SK-N-SH treated with all-trans-retinoic acid at 6 μM for 48 hours (cell line): ENCODE measurements around the gene SEMA5B.

ENCODE experiments used
- ARNTL ChIP-seq: fragments of 450-650 bp; formaldehyde crosslinking; IDR thresholded peaks from 2 replicates; pipeline ENCODE4 v1.5.0; 2020; ENCODE audit warnings: low read depth, mild to moderate bottlenecking, moderate library complexity, borderline replicate concordance
- BACH2 ChIP-seq: fragments of 250-450 bp; sonication (Bioruptor Pico); IDR thresholded peaks from 2 replicates; pipeline ENCODE4 v1.9.0; 2021; ENCODE audit warnings: mild to moderate bottlenecking, borderline replicate concordance
- GLIS3 ChIP-seq: fragments of 250-450 bp; sonication (Bioruptor Pico); IDR thresholded peaks from 2 replicates; pipeline ENCODE4 v1.5.0; 2020; ENCODE audit warnings: mild to moderate bottlenecking, moderate library complexity
- OSR1 ChIP-seq: fragments of 250-450 bp; sonication (Bioruptor Pico); IDR thresholded peaks from 2 replicates; pipeline ENCODE4 v1.8.0; 2022; ENCODE audit warnings: moderate library complexity, mild to moderate bottlenecking, inconsistent platforms
- PPARA ChIP-seq: fragments of 250-450 bp; sonication (Bioruptor Pico); IDR thresholded peaks from 2 replicates; pipeline ENCODE4 v1.5.0; 2020; ENCODE audit warnings: mild to moderate bottlenecking, borderline replicate concordance
- RARB ChIP-seq: fragments of 250-450 bp; sonication (Bioruptor Pico); IDR thresholded peaks from 2 replicates; pipeline ENCODE4 v1.8.0; 2021; ENCODE audit warnings: mild to moderate bottlenecking, moderate library complexity
- TCF4 ChIP-seq: fragments of 250-450 bp; sonication (Bioruptor Pico); IDR thresholded peaks from 2 replicates; pipeline ENCODE4 v1.8.0; 2021; ENCODE audit warnings: mild to moderate bottlenecking, moderate library complexity, borderline replicate concordance
- ZC3H10 ChIP-seq: fragments of 250-450 bp; sonication (Bioruptor Pico); IDR thresholded peaks from 2 replicates; pipeline ENCODE4 v1.5.1; 2021; ENCODE audit warnings: mild to moderate bottlenecking, moderate library complexity
- ZFP3 ChIP-seq: fragments of 250-450 bp; sonication (Bioruptor Pico); IDR thresholded peaks from 2 replicates; pipeline ENCODE4 v1.5.0; 2020; ENCODE audit warnings: mild to moderate bottlenecking, moderate library complexity
- ZNF70 ChIP-seq: fragments of 450-650 bp; formaldehyde crosslinking; IDR thresholded peaks from 2 replicates; pipeline ENCODE4 v1.5.0; 2020; ENCODE audit warnings: mild to moderate bottlenecking, moderate library complexity
- ZNF8 ChIP-seq: fragments of 450-650 bp; formaldehyde crosslinking; IDR thresholded peaks from 2 replicates; pipeline ENCODE4 v1.5.0; 2020; ENCODE audit warnings: mild to moderate bottlenecking, moderate library complexity
- TF ChIP-seq, protein P1 (sequence below): fragments of 250-450 bp; sonication (Bioruptor Pico); IDR thresholded peaks from 2 replicates; pipeline ENCODE4 v1.8.0; 2020; ENCODE audit warnings: mild to moderate bottlenecking, moderate library complexity, borderline replicate concordance
- TF ChIP-seq, protein P2 (sequence below): fragments of 250-450 bp; sonication (Bioruptor Pico); IDR thresholded peaks from 2 replicates; pipeline ENCODE4 v1.5.1; 2020; ENCODE audit warnings: low read depth, mild to moderate bottlenecking, moderate library complexity
- TF ChIP-seq, protein P3 (sequence below): fragments of 250-450 bp; sonication (Bioruptor Pico); IDR thresholded peaks from 2 replicates; pipeline ENCODE4 v1.5.0; 2020; ENCODE audit warnings: mild to moderate bottlenecking, moderate library complexity

DNA sequence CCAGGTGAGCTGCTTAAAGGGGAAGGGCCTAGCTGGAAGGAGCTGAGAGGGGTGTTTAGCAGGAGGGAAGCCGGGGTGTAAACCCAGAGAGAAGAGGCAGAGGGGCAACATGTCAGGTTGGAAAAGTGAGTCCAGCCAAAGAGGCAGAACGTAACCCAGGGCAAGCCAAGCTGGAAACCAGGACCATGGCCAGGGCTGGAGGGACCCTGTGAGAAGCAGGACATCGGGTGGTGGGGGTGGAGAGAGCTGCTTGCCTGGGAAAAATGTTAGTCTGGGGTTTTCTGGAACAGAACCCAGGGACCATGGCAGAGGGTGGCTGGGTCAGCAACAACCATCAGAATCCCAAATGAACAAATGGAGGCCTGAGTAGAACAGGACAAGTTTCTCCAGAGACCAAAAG lies 32.6 kb downstream of the SEMA5B start:
- no peak for TF ChIP-seq RARB (CRISPR knock-in tag)
- TF ChIP-seq ZNF70, result no peak
- TF ChIP-seq BACH2 (CRISPR knock-in tag), result no peak
- TF ChIP-seq ARNTL (CRISPR knock-in tag), result no peak
- TF ChIP-seq ZFP3 (CRISPR knock-in tag), result no peak
- no peak for TF ChIP-seq ZNF8
- TF ChIP-seq PPARA, result no peak
- TF ChIP-seq, protein P1, sequence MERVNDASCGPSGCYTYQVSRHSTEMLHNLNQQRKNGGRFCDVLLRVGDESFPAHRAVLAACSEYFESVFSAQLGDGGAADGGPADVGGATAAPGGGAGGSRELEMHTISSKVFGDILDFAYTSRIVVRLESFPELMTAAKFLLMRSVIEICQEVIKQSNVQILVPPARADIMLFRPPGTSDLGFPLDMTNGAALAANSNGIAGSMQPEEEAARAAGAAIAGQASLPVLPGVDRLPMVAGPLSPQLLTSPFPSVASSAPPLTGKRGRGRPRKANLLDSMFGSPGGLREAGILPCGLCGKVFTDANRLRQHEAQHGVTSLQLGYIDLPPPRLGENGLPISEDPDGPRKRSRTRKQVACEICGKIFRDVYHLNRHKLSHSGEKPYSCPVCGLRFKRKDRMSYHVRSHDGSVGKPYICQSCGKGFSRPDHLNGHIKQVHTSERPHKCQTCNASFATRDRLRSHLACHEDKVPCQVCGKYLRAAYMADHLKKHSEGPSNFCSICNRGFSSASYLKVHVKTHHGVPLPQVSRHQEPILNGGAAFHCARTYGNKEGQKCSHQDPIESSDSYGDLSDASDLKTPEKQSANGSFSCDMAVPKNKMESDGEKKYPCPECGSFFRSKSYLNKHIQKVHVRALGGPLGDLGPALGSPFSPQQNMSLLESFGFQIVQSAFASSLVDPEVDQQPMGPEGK (CRISPR knock-in tag), result no peak
- no peak for TF ChIP-seq GLIS3
- TF ChIP-seq ZC3H10, result no peak
- no peak for TF ChIP-seq OSR1 (CRISPR knock-in tag)
- TF ChIP-seq, protein P2, sequence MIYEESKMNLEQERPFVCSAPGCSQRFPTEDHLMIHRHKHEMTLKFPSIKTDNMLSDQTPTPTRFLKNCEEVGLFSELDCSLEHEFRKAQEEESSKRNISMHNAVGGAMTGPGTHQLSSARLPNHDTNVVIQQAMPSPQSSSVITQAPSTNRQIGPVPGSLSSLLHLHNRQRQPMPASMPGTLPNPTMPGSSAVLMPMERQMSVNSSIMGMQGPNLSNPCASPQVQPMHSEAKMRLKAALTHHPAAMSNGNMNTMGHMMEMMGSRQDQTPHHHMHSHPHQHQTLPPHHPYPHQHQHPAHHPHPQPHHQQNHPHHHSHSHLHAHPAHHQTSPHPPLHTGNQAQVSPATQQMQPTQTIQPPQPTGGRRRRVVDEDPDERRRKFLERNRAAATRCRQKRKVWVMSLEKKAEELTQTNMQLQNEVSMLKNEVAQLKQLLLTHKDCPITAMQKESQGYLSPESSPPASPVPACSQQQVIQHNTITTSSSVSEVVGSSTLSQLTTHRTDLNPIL, result no peak
- TF ChIP-seq TCF4 (CRISPR knock-in tag), result no peak
- TF ChIP-seq, protein P3, sequence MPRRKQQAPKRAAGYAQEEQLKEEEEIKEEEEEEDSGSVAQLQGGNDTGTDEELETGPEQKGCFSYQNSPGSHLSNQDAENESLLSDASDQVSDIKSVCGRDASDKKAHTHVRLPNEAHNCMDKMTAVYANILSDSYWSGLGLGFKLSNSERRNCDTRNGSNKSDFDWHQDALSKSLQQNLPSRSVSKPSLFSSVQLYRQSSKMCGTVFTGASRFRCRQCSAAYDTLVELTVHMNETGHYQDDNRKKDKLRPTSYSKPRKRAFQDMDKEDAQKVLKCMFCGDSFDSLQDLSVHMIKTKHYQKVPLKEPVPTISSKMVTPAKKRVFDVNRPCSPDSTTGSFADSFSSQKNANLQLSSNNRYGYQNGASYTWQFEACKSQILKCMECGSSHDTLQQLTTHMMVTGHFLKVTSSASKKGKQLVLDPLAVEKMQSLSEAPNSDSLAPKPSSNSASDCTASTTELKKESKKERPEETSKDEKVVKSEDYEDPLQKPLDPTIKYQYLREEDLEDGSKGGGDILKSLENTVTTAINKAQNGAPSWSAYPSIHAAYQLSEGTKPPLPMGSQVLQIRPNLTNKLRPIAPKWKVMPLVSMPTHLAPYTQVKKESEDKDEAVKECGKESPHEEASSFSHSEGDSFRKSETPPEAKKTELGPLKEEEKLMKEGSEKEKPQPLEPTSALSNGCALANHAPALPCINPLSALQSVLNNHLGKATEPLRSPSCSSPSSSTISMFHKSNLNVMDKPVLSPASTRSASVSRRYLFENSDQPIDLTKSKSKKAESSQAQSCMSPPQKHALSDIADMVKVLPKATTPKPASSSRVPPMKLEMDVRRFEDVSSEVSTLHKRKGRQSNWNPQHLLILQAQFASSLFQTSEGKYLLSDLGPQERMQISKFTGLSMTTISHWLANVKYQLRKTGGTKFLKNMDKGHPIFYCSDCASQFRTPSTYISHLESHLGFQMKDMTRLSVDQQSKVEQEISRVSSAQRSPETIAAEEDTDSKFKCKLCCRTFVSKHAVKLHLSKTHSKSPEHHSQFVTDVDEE (CRISPR knock-in tag), result no peak
